HG02763 (cell line): ENCODE data around the gene FAM234B.

ENCODE experiments used
- ATAC-seq: cut with Tn5 transposase; IDR thresholded peaks from one replicate; pipeline ENCODE4 v1.9.1; 2021; ENCODE audit warnings: mild to moderate bottlenecking, moderate library complexity; ENCODE audit not compliant: unreplicated experiment

Gene FAM234B

GRCh38 chr12:13044002-13044905 is at the start of gene FAM234B:
TSS of gene FAM234B (plus strand) at chr12:13044381. CDS start at chr12:13044404, 23 bp downstream.
- peak; percentile 87 for ATAC-seq

GRCh38 chr12:12995088-12995487 is 49.1 kb upstream of the FAM234B start:
- no peak for ATAC-seq

- no peak for ATAC-seq
These were observed 48.0 kb upstream of the FAM234B start for GRCh38 chr12:12996209-12996608.

GRCh38 chr12:12997156-12997555 is 47.0 kb upstream of the FAM234B start:
- no peak for ATAC-seq

GRCh38 chr12:12997734-12998133 is 46.4 kb upstream of the FAM234B start:
- no peak for ATAC-seq

GRCh38 chr12:12998248-12998647 is 45.9 kb upstream of the FAM234B start:
- ATAC-seq: no peak

- no peak for ATAC-seq
These were observed 44.8 kb upstream of the FAM234B start for GRCh38 chr12:12999271-12999958.

GRCh38 chr12:12999959-13000615 is 44.1 kb upstream of the FAM234B start, which contains the start of gene HEBP1:
TSS of gene HEBP1 (minus strand) at chr12:13000265. CDS start at chr12:13000114, 151 bp downstream.
- peak; percentile 89 for ATAC-seq

- ATAC-seq: peak; percentile 29
These were observed 43.6 kb upstream of the FAM234B start for GRCh38 chr12:13000616-13000924.

GRCh38 chr12:13000925-13001774 is 43.0 kb upstream of the FAM234B start:
- ATAC-seq: no peak

GRCh38 chr12:13001775-13002040 is 42.5 kb upstream of the FAM234B start:
- ATAC-seq: no peak

GRCh38 chr12:13002301-13003097 is 41.7 kb upstream of the FAM234B start:
- ATAC-seq: no peak

- no peak for ATAC-seq
These were observed 39.8 kb upstream of the FAM234B start for GRCh38 chr12:13004361-13004760.

GRCh38 chr12:13004986-13005385 is 39.2 kb upstream of the FAM234B start:
- ATAC-seq: no peak

GRCh38 chr12:13005649-13006048 is 38.5 kb upstream of the FAM234B start:
- no peak for ATAC-seq

- ATAC-seq: no peak
These were observed 36.5 kb upstream of the FAM234B start for GRCh38 chr12:13007496-13008233.

GRCh38 chr12:13008741-13009380 is 35.3 kb upstream of the FAM234B start:
- no peak for ATAC-seq

GRCh38 chr12:13011098-13011497 is 33.1 kb upstream of the FAM234B start:
- no peak for ATAC-seq

GRCh38 chr12:13022851-13023271 is 21.3 kb upstream of the FAM234B start:
- ATAC-seq: no peak
